ENCODE results near the gene FOXA1.

The FOXA1 gene

DNA sequence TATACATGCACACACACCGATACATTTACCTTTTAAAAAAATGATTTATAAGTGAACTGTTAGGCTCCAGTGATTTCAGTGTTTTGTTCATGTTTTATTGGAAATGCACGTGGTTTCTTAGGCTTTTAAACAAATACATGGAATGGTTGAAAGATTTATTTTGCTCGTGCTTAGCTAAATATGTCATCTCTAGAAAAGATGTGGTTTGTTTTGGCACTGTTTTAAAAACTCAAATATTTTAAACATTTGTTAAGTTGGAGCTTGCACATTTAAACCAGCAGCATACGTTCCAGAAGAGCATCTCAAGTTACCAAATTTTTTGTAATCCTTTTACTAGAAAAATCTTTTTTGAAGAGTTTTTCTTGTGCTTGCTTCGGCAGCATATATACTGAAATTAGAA lies 44.5 kb downstream of the FOXA1 start:
- no peaks in the 10 kb centered on the region for H3K27me3 ChIP-seq (ENCODE audit: control insufficient read depth in 1 of 2, insufficient read depth in 2 of 2, low read length in 2 of 2)
- no peak overlapping the region for H3K27ac ChIP-seq (ENCODE audit: low read length)
- no peak overlapping the region for H3K9ac ChIP-seq (ENCODE audit: low read length in 2 of 2)
- H3K36me3 ChIP-seq (ENCODE audit: control insufficient read depth in 2 of 2, insufficient read depth in 2 of 2, low read length in 2 of 2): no peaks in the 10 kb centered on the region
- no peak overlapping the region for H3K4me3 ChIP-seq (ENCODE audit: low read length in 2 of 2)
- H3K9me3 ChIP-seq (ENCODE audit: control insufficient read depth in 2 of 2, low read length in 2 of 2): no peaks in the 10 kb centered on the region
- H3K4me1 ChIP-seq (ENCODE audit: control insufficient read depth, insufficient read depth, low read length): no peaks in the 10 kb centered on the region

DNA sequence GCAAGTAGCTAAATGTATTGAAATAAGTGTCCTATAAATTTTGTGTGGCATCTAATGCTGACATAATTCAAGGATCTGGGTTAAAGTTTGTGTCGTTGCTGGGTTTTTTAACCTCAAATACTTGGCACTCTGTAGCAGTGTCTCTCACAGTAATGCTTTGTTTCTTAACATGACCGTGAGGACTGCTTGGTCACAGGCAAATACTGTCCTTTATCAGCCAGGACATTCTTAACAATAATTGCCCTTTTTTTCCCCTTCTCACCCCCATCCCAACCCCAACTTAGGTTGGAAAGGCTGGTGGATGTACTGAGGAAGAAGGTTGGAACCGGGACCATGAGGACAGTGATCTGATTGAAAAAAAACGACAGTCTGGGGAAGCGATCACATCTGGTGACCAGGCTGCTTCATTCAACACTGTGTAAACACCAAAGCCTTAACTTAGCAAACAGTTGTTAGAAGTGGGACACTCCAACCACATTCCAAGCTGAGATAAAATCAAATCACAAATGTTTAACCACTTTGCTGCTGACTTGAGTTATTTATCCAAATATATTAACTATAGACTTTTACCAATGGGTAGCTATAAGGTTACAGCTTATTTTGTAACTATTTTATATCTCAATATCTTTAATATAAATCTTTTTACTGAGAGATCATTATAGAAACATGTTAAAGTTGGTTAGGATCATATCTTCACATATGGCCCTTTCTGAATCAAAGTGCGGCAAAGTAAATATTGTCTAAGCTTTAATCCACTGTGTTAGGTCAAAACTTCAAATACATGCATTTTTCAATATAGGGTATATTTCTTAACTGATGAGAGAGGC lies 48.2 kb downstream of the FOXA1 start:
- Histone ChIP-seq H3K9me3 (ENCODE audit: control insufficient read depth in 2 of 2, low read length in 2 of 2) (no peaks in the 10 kb centered on the region), H3K36me3 (ENCODE audit: control insufficient read depth in 2 of 2, insufficient read depth in 2 of 2, low read length in 2 of 2) (no peaks in the 10 kb centered on the region), H3K4me3 (ENCODE audit: low read length in 2 of 2) (no peak overlapping the region), H3K27me3 (ENCODE audit: control insufficient read depth in 1 of 2, insufficient read depth in 2 of 2, low read length in 2 of 2) (no peaks in the 10 kb centered on the region), H3K9ac (ENCODE audit: low read length in 2 of 2) (no peak overlapping the region), H3K27ac (ENCODE audit: low read length) (no peak overlapping the region), H3K4me1 (ENCODE audit: control insufficient read depth, insufficient read depth, low read length) (no peaks in the 10 kb centered on the region)

DNA sequence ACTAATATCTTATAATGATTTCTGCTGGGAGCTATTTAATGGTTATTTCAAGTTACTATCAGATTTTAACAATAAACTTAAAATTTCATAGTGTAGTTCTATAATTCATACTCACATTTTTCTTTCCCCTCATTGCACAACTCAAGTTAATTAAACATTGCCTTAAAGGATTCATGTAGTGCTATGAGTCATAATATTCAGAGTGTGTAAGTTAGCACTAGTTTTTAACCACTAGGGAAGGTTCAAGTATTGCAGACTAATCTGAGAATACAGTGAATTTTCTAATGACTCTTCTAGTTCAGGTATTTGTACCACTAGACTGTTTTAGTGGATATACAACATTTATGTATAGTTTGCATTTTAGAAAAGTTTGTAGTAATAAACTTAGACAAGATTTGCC lies 49.9 kb downstream of the FOXA1 start:
- Histone ChIP-seq H3K27ac (ENCODE audit: low read length) (no peak overlapping the region), H3K9ac (ENCODE audit: low read length in 2 of 2) (no peak overlapping the region), H3K9me3 (ENCODE audit: control insufficient read depth in 2 of 2, low read length in 2 of 2) (no peaks in the 10 kb centered on the region), H3K27me3 (ENCODE audit: control insufficient read depth in 1 of 2, insufficient read depth in 2 of 2, low read length in 2 of 2) (no peaks in the 10 kb centered on the region), H3K4me1 (ENCODE audit: control insufficient read depth, insufficient read depth, low read length) (no peaks in the 10 kb centered on the region), H3K36me3 (ENCODE audit: control insufficient read depth in 2 of 2, insufficient read depth in 2 of 2, low read length in 2 of 2) (no peaks in the 10 kb centered on the region), H3K4me3 (ENCODE audit: low read length in 2 of 2) (no peak overlapping the region)

DNA sequence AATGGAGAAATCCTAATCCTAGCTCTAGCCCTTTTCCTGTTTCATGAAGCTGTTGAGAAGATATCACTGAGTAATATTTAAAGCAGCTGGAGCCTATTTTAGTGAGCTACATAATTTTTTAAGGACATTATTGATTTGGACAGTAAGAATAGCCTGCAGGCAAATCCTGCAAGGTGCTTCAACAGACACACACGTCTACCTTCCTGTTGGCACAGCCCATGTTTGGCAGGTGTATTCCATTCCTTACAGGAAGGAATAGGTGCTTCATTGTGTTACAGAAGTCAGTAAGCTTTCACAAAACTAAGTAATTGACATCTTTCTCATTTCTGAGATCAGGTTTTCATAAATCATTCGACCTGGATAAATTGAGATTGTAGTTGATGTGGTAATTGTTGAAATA lies 50.6 kb downstream of the FOXA1 start:
- H3K4me1 ChIP-seq (ENCODE audit: control insufficient read depth, insufficient read depth, low read length): no peaks in the 10 kb centered on the region

DNA sequence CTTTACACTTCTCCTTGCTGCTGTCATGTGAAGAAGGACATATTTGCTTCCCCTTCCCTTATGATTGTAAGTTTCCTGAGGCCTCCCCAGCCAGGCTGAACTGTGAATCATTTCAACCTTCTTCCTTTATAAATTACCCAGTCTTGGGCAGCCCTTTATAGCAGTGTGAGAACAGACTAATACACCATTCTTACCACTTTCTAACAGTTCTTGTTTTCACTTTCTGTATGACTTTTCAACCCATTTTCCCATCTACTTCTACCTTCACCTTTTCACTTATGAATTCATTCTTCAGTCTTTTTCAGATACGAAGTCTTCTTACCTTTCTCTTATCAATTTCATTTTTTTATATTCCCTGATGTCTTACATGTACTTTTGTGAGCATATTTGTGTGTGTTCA lies 55.1 kb downstream of the FOXA1 start:
- no peak overlapping the region for H3K9ac ChIP-seq (ENCODE audit: low read length in 2 of 2)
- no peak overlapping the region for H3K27ac ChIP-seq (ENCODE audit: low read length)
- H3K4me1 ChIP-seq (ENCODE audit: control insufficient read depth, insufficient read depth, low read length): no peaks in the 10 kb centered on the region
- H3K9me3 ChIP-seq (ENCODE audit: control insufficient read depth in 2 of 2, low read length in 2 of 2): no peaks in the 10 kb centered on the region
- no peaks in the 10 kb centered on the region for H3K27me3 ChIP-seq (ENCODE audit: control insufficient read depth in 1 of 2, insufficient read depth in 2 of 2, low read length in 2 of 2)
- no peaks in the 10 kb centered on the region for H3K36me3 ChIP-seq (ENCODE audit: control insufficient read depth in 2 of 2, insufficient read depth in 2 of 2, low read length in 2 of 2)
- no peak overlapping the region for H3K4me3 ChIP-seq (ENCODE audit: low read length in 2 of 2)

More for the DNA sequence above, 50.6 kb downstream of the FOXA1 start:
- Histone ChIP-seq H3K27me3 (ENCODE audit: control insufficient read depth in 1 of 2, insufficient read depth in 2 of 2, low read length in 2 of 2) (no peaks in the 10 kb centered on the region), H3K27ac (ENCODE audit: low read length) (no peak overlapping the region), H3K36me3 (ENCODE audit: control insufficient read depth in 2 of 2, insufficient read depth in 2 of 2, low read length in 2 of 2) (no peaks in the 10 kb centered on the region), H3K9ac (ENCODE audit: low read length in 2 of 2) (no peak overlapping the region), H3K4me3 (ENCODE audit: low read length in 2 of 2) (no peak overlapping the region), H3K9me3 (ENCODE audit: control insufficient read depth in 2 of 2, low read length in 2 of 2) (no peaks in the 10 kb centered on the region)

All from stomach smooth muscle (tissue), 2 donors.